ENCODE measurements around the gene RTKN. TPM values are rescaled to one million over a fixed set of nuclear protein-coding genes. Genes with fewer than 3 reads are reported as not detected.

RTKN gene
- total RNA-seq, 3 donors from 2014 or later, result 9.3 to 49.9 (median 36.7) TPM

DNA sequence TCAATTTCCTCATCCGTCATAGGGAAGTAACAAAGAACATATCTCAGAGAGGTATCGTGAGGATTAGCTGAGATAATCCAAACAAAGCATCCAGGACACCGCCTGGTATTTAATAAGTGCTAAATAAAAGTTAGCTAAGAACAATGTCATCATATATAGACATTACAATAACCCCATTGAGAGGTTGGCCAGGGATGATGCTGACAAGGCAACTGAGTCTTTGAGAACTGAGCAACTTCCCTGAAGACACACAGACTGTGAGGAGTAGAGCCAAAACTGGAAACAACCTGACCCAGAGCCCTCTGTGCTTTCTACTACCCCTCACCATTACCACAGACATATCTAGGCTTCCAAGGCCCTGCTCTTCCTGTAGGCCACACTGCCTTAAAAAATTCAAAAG lies 60.0 kb downstream of the RTKN start:
- no peak overlapping the region for H3K27ac ChIP-seq
- intact Hi-C loops (cut with DNase I; ENCODE audit: low total_unique reads), result no loop called here
- no peak for DNase-seq (ENCODE audit: low spot score in 2 of 2)
- H3K4me3 ChIP-seq, result no peak overlapping the region
- H3K36me3 ChIP-seq, result no peaks in the 10 kb centered on the region
- no peaks in the 10 kb centered on the region for H3K27me3 ChIP-seq
- H3K4me1 ChIP-seq, result peaks cover 0 to 24% of the 10 kb centered on the region in 2 donors
- TF ChIP-seq POLR2AphosphoS5 (IDR thresholded peaks at IDR 0.05) (no peak), POLR2A (IDR thresholded peaks at IDR 0.05) (no peak)
- TF ChIP-seq, protein P1, sequence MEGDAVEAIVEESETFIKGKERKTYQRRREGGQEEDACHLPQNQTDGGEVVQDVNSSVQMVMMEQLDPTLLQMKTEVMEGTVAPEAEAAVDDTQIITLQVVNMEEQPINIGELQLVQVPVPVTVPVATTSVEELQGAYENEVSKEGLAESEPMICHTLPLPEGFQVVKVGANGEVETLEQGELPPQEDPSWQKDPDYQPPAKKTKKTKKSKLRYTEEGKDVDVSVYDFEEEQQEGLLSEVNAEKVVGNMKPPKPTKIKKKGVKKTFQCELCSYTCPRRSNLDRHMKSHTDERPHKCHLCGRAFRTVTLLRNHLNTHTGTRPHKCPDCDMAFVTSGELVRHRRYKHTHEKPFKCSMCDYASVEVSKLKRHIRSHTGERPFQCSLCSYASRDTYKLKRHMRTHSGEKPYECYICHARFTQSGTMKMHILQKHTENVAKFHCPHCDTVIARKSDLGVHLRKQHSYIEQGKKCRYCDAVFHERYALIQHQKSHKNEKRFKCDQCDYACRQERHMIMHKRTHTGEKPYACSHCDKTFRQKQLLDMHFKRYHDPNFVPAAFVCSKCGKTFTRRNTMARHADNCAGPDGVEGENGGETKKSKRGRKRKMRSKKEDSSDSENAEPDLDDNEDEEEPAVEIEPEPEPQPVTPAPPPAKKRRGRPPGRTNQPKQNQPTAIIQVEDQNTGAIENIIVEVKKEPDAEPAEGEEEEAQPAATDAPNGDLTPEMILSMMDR (IDR thresholded peaks at IDR 0.05), result no peak
- no peaks in the 10 kb centered on the region for H3K9me3 ChIP-seq

DNA sequence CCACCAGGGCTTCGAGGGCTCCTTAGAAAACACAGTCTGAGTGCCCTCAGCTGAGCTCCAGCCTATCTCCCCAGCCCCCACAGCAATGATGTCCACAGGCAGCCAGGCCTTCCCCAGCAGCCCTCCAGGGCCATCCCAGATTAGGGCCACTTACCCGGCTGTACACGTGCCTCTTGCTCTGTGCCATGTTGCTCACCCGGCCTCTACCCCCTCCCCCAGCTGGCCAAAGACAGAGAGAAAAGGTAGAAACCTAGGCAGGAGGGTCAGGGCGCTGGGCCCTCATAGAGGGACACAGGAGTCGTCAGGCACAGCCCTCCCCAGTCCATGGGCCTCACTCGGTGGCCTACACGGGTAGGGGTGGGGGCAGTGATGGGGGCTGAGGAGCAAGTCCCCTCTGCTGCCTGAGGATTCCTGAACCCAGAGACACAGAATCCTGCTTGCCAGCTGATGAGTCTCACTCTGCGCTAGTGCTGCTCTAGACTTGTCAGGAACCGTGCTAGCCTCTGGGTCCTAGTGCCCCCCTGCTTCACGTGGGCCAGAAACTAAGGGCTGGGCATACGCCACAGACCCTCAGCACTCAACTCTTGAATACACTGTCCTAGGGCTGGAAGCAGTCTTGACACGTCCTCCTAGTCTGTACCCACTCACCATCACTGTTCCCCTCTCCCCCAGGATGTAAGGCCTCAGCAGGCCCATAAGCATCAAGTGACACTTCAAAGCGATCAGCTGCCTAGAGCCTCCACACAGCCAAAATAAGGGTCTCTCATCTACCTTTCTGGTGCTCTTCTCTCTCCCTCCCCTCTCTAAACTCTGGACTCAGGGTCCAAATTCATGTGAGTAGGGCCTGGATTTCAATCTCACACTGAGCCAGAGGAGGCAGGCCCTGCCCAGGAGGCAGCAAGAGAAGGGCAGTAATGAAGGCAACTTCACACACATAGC lies 61.6 kb downstream of the RTKN start, which contains the start of gene DCTN1:
Gene DCTN1, minus strand, starts transcription at position 461 of the 939 bp plus-strand sequence. Its CDS starts 274 bp downstream, at position 187.
- no peak for DNase-seq (ENCODE audit: low spot score in 2 of 2)
- TF ChIP-seq POLR2A (IDR thresholded peaks at IDR 0.05) (no peak), POLR2AphosphoS5 (IDR thresholded peaks at IDR 0.05) (no peak)
- TF ChIP-seq, protein P1 (IDR thresholded peaks at IDR 0.05), result no peak
- Histone ChIP-seq H3K4me1 (peaks cover 0 to 24% of the 10 kb centered on the region in 2 donors), H3K27me3 (no peaks in the 10 kb centered on the region), H3K36me3 (no peaks in the 10 kb centered on the region), H3K27ac (peak within 1 kb of the TSS; percentile 3 to 10), H3K9me3 (no peaks in the 10 kb centered on the region), H3K4me3 (peak within 1 kb of the TSS; percentile 37 to 63 (median 42))
- intact Hi-C loops (cut with DNase I; ENCODE audit: low total_unique reads), result no loop called here

DNA sequence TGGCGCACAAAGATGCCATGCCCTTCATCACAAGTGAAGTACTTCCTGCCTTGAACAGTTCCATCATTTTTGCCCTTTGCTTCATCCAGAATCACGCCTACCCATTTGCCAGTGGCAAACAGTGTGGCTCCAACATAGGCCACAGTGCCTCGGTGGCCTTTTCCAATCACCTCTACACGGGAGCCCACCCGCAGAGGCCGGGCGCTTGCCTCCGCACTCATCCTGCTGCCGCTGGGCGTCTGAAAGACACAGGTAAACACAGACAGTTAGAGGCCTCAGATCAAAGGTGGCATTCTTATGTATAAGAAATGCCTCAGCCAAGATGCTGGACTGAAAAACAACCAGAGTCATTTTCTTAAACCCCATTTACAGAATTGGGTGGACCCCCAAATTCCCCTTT lies 63.7 kb downstream of the RTKN start:
- intact Hi-C loops (cut with DNase I; ENCODE audit: low total_unique reads), result no loop called here
- no peaks in the 10 kb centered on the region for H3K36me3 ChIP-seq
- H3K4me1 ChIP-seq, result peaks cover 0 to 18% of the 10 kb centered on the region in 2 donors
- H3K9me3 ChIP-seq, result no peaks in the 10 kb centered on the region
- H3K27ac ChIP-seq, result no peak overlapping the region
- H3K4me3 ChIP-seq, result no peak overlapping the region
- DNase-seq (ENCODE audit: low spot score in 2 of 2), result no peak
- no peaks in the 10 kb centered on the region for H3K27me3 ChIP-seq
- TF ChIP-seq, protein P1 (IDR thresholded peaks at IDR 0.05), result no peak
- TF ChIP-seq POLR2AphosphoS5 (IDR thresholded peaks at IDR 0.05) (no peak), POLR2A (IDR thresholded peaks at IDR 0.05) (no peak)

DNA sequence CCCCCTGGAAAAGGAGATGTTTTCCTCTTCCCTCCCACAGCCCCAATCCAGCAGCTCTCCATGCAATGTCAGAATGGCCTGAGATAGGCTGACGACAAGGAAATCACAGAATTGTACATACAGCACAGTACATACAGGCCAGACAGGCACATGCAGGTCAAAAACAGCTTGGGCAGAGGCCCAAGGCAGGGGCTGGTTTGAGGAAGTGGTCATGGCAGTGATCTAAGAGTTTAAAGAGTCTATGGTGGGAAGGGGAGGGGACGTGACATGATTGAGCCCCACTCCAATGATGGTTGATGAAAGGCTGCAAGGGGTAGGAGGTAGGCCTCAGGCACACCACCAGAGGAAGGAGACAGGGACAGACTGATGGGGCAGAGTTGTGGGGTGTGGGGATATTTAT lies 65.9 kb downstream of the RTKN start:
- TF ChIP-seq POLR2AphosphoS5 (IDR thresholded peaks at IDR 0.05) (no peak), POLR2A (IDR thresholded peaks at IDR 0.05) (no peak)
- TF ChIP-seq, protein P1 (IDR thresholded peaks at IDR 0.05), result no peak
- no peaks in the 10 kb centered on the region for H3K9me3 ChIP-seq
- peaks cover 0 to 15% of the 10 kb centered on the region in 2 donors for H3K4me1 ChIP-seq
- no peaks in the 10 kb centered on the region for H3K36me3 ChIP-seq
- DNase-seq (ENCODE audit: low spot score in 2 of 2), result no peak
- intact Hi-C loops (cut with DNase I; ENCODE audit: low total_unique reads), result no loop called here
- H3K4me3 ChIP-seq, result no peak overlapping the region
- H3K27me3 ChIP-seq, result no peaks in the 10 kb centered on the region
- no peak overlapping the region for H3K27ac ChIP-seq

Other genes starting within 250 kb of the RTKN start
- gene MTHFD2, start 243.3 kb downstream of the RTKN start, total RNA-seq, result 100 to 1,000 TPM in 1 of 3 donors, 10 to 100 TPM in 2; 41.6 to 100 (median 56.7) TPM
- 1 to 10 TPM; 2.1 to 9.2 (median 6.2) TPM for gene SLC4A5, start 98.5 kb downstream of the RTKN start, total RNA-seq
- 100 to 1,000 TPM in 2 of 3 donors, 10 to 100 TPM in 1; 92.2 to 125 (median 103) TPM for gene DCTN1, start 61.6 kb downstream of the RTKN start, total RNA-seq
- gene C2orf81, start 20.3 kb downstream of the RTKN start, total RNA-seq, result 1 to 10 TPM in 2 of 3 donors, under 1 TPM in 1; 0.64 to 1.6 (median 1.3) TPM
- gene WDR54, start 20.2 kb downstream of the RTKN start, total RNA-seq, result 10 to 100 TPM in 1 of 3 donors, 1 to 10 TPM in 2; 6.7 to 13.1 (median 9.4) TPM
- gene INO80B, start 13.2 kb upstream of the RTKN start, total RNA-seq, result 10 to 100 TPM; 12.6 to 26.2 (median 24.4) TPM
- gene WBP1, start 16.5 kb upstream of the RTKN start, total RNA-seq, result 10 to 100 TPM; 58.0 to 70.0 (median 61.9) TPM
- 10 to 100 TPM; 24.0 to 47.3 (median 44.6) TPM for gene MOGS, start 23.4 kb upstream of the RTKN start, total RNA-seq
- 10 to 100 TPM; 17.9 to 49.0 (median 48.2) TPM for gene MRPL53, start 30.7 kb upstream of the RTKN start, total RNA-seq
- 10 to 100 TPM; 10.6 to 38.0 (median 27.1) TPM for gene CCDC142, start 41.1 kb upstream of the RTKN start, total RNA-seq
- gene TTC31, start 41.1 kb upstream of the RTKN start, total RNA-seq, result 10 to 100 TPM; 21.6 to 32.0 (median 27.8) TPM
- gene LBX2, start 57.7 kb upstream of the RTKN start, total RNA-seq, result 1 to 10 TPM in 2 of 3 donors, under 1 TPM in 1; 0.29 to 4.6 (median 1.3) TPM
- 10 to 100 TPM; 18.3 to 20.3 (median 19.8) TPM for gene PCGF1, start 65.8 kb upstream of the RTKN start, total RNA-seq
- gene TLX2, start 72.5 kb upstream of the RTKN start, total RNA-seq, result not detected
- gene DQX1, start 84.3 kb upstream of the RTKN start, total RNA-seq, result under 1 TPM in 1 of 3 donors, not detected in 2; 0.66 TPM
- gene AUP1, start 87.8 kb upstream of the RTKN start, total RNA-seq, result 100 to 1,000 TPM; 108 to 130 (median 128) TPM
- gene HTRA2, start 88.0 kb upstream of the RTKN start, total RNA-seq, result 10 to 100 TPM; 32.1 to 34.5 (median 32.5) TPM
- gene LOXL3, start 112.0 kb upstream of the RTKN start, total RNA-seq, result 1 to 10 TPM; 3.7 to 7.8 (median 6.6) TPM
- 10 to 100 TPM; 11.0 to 33.3 (median 13.1) TPM for gene DOK1, start 112.8 kb upstream of the RTKN start, total RNA-seq
- 1 to 10 TPM in 1 of 3 donors, under 1 TPM in 2; 0.29 to 3.4 (median 0.66) TPM for gene M1AP, start 206.4 kb upstream of the RTKN start, total RNA-seq
- gene SEMA4F, start 212.3 kb upstream of the RTKN start, total RNA-seq, result 1 to 10 TPM; 4.6 to 8.8 (median 8.5) TPM